HEK293 (cell line): ENCODE data around the gene CROCC.

Experiments
- ELK4 ChIP-seq: IDR thresholded peaks from 2 replicates; pipeline ENCODE4 v1.6.1; 2011; ENCODE audit warnings: mild to moderate bottlenecking, low read depth, low read length, borderline replicate concordance
- GLIS1 ChIP-seq: fragments of 450-650 bp; formaldehyde crosslinking; IDR thresholded peaks from 2 replicates; pipeline ENCODE4 v1.5.1; 2016; ENCODE audit warnings: missing biosample characterization, missing genetic modification characterization
- IKZF3 ChIP-seq: fragments of 450-650 bp; IDR thresholded peaks from 2 replicates; pipeline ENCODE4 v1.5.0; 2018; ENCODE audit warnings: missing biosample characterization, mild to moderate bottlenecking, missing genetic modification characterization, moderate library complexity
- KLF1 ChIP-seq: fragments of 450-650 bp; formaldehyde crosslinking; IDR thresholded peaks from 2 replicates; pipeline ENCODE4 v1.5.1; 2016; ENCODE audit warnings: missing biosample characterization, missing genetic modification characterization
- PATZ1 ChIP-seq: fragments of 450-650 bp; formaldehyde crosslinking; IDR thresholded peaks from 2 replicates; pipeline ENCODE4 v1.5.1; 2016; ENCODE audit warnings: missing biosample characterization, missing genetic modification characterization
- SCRT2 ChIP-seq: fragments of 450-650 bp; formaldehyde crosslinking; IDR thresholded peaks from 2 replicates; pipeline ENCODE4 v1.5.1; 2016; ENCODE audit warnings: missing biosample characterization, missing genetic modification characterization
- ZBTB6 ChIP-seq: fragments of 450-650 bp; formaldehyde crosslinking; IDR thresholded peaks from 2 replicates; pipeline ENCODE4 v1.5.1; 2017; ENCODE audit warnings: missing biosample characterization, missing genetic modification characterization
- ZBTB8A ChIP-seq: fragments of 450-650 bp; formaldehyde crosslinking; IDR thresholded peaks from 2 replicates; pipeline ENCODE4 v1.5.1; 2016; ENCODE audit warnings: missing biosample characterization, missing genetic modification characterization
- ZEB2 ChIP-seq: fragments of 450-650 bp; formaldehyde crosslinking; IDR thresholded peaks from 2 replicates; pipeline ENCODE4 v1.5.1; 2016; ENCODE audit warnings: missing biosample characterization, missing genetic modification characterization
- ZFHX2 ChIP-seq: fragments of 450-650 bp; formaldehyde crosslinking; conservative IDR thresholded peaks from 2 replicates; pipeline ENCODE4 v1.5.1; 2016; ENCODE audit warnings: missing biosample characterization, missing genetic modification characterization
- ZIC2 ChIP-seq: fragments of 450-650 bp; formaldehyde crosslinking; IDR thresholded peaks from 2 replicates; pipeline ENCODE4 v1.5.1; 2016; ENCODE audit warnings: missing biosample characterization, missing genetic modification characterization
- ZNF146 ChIP-seq: fragments of 450-650 bp; formaldehyde crosslinking; IDR thresholded peaks from 2 replicates; pipeline ENCODE4 v1.5.1; 2016; ENCODE audit warnings: missing biosample characterization, missing genetic modification characterization
- ZNF26 ChIP-seq: fragments of 450-650 bp; formaldehyde crosslinking; IDR thresholded peaks from 2 replicates; pipeline ENCODE4 v1.5.1; 2016; ENCODE audit warnings: missing biosample characterization, missing genetic modification characterization
- ZNF280D ChIP-seq: fragments of 450-650 bp; formaldehyde crosslinking; IDR thresholded peaks from 2 replicates; pipeline ENCODE4 v1.5.1; 2016; ENCODE audit warnings: missing biosample characterization, missing genetic modification characterization
- ZNF341 ChIP-seq: fragments of 450-650 bp; formaldehyde crosslinking; IDR thresholded peaks from 2 replicates; pipeline ENCODE4; 2016; ENCODE audit warnings: low read depth, missing biosample characterization, missing genetic modification characterization
- ZNF423 ChIP-seq: fragments of 450-650 bp; formaldehyde crosslinking; IDR thresholded peaks from 2 replicates; pipeline ENCODE4 v1.5.1; 2016; ENCODE audit warnings: missing biosample characterization, missing genetic modification characterization
- ZNF426 ChIP-seq: fragments of 450-650 bp; formaldehyde crosslinking; IDR thresholded peaks from 2 replicates; pipeline ENCODE4 v1.5.1; 2017; ENCODE audit warnings: missing biosample characterization, missing genetic modification characterization, mild to moderate bottlenecking, inconsistent platforms, moderate library complexity
- ZNF501 ChIP-seq: fragments of 450-650 bp; formaldehyde crosslinking; IDR thresholded peaks from 2 replicates; pipeline ENCODE4 v1.5.1; 2016; ENCODE audit warnings: missing biosample characterization, missing genetic modification characterization
- ZNF521 ChIP-seq: fragments of 450-650 bp; formaldehyde crosslinking; IDR thresholded peaks from 2 replicates; pipeline ENCODE4 v1.5.1; 2017; ENCODE audit warnings: missing biosample characterization, mild to moderate bottlenecking, missing genetic modification characterization
- ZNF571 ChIP-seq: fragments of 450-650 bp; formaldehyde crosslinking; IDR thresholded peaks from 2 replicates; pipeline ENCODE4 v1.5.0; 2017; ENCODE audit warnings: missing biosample characterization, missing genetic modification characterization
- ZNF596 ChIP-seq: fragments of 450-650 bp; IDR thresholded peaks from 2 replicates; pipeline ENCODE4 v1.5.0; 2018; ENCODE audit warnings: missing biosample characterization, mild to moderate bottlenecking, missing genetic modification characterization, moderate library complexity
- ZNF629 ChIP-seq: fragments of 450-650 bp; formaldehyde crosslinking; IDR thresholded peaks from 2 replicates; pipeline ENCODE4 v1.5.1; 2017; ENCODE audit warnings: missing biosample characterization, missing genetic modification characterization
- ZNF660 ChIP-seq: fragments of 450-650 bp; IDR thresholded peaks from 2 replicates; pipeline ENCODE4 v1.5.1; 2018; ENCODE audit warnings: missing biosample characterization, mild to moderate bottlenecking, missing genetic modification characterization
- ZNF692 ChIP-seq: fragments of 450-650 bp; formaldehyde crosslinking; IDR thresholded peaks from 2 replicates; pipeline ENCODE4 v1.5.1; 2016; ENCODE audit warnings: missing biosample characterization, missing genetic modification characterization
- ZNF785 ChIP-seq: fragments of 450-650 bp; formaldehyde crosslinking; IDR thresholded peaks from 2 replicates; pipeline ENCODE4 v1.5.1; 2016; ENCODE audit warnings: missing biosample characterization, missing genetic modification characterization
- ZNF830 ChIP-seq: fragments of 450-650 bp; IDR thresholded peaks from 2 replicates; pipeline ENCODE4 v1.5.0; 2018; ENCODE audit warnings: missing biosample characterization, missing genetic modification characterization, low read depth, mild to moderate bottlenecking, moderate library complexity
- ZSCAN30 ChIP-seq: fragments of 450-650 bp; IDR thresholded peaks from 2 replicates; pipeline ENCODE4 v1.5.1; 2018; ENCODE audit warnings: missing biosample characterization, mild to moderate bottlenecking, missing genetic modification characterization, moderate library complexity

The CROCC gene

GRCh38 chr1:17011439-17012307 lies 89.9 kb downstream of the CROCC start, which contains the start of gene ATP13A2 (continued):
- no peak for TF ChIP-seq ZNF280D (tag by site-specific recombination)
- TF ChIP-seq ZNF26 (tag by site-specific recombination), result no peak
- TF ChIP-seq IKZF3 (tag by site-specific recombination), result no peak
- no peak for TF ChIP-seq ZNF146 (tag by site-specific recombination)
- 0 out of 2 replicates have a peak, but pooled peaks have one; percentile 17 for TF ChIP-seq ZBTB6 (tag by site-specific recombination)
- peak; percentile 11; the same call in 1 of the 2 replicates for TF ChIP-seq ZSCAN30
- TF ChIP-seq ZBTB8A (tag by site-specific recombination), result peak; percentile 7; the same call in 1 of the 2 replicates
- TF ChIP-seq ZNF501 (tag by site-specific recombination), result peak; percentile 25; the same call in 1 of the 2 replicates
- TF ChIP-seq ZNF596, result no peak
- no peak for TF ChIP-seq ZNF521 (tag by site-specific recombination)
- TF ChIP-seq ZIC2 (tag by site-specific recombination), result peak; percentile 17; the same call in 1 of the 2 replicates
- peak; percentile 64 for TF ChIP-seq ZFHX2 (tag by site-specific recombination)
- TF ChIP-seq ZNF785, result no peak
- TF ChIP-seq ZNF423 (tag by site-specific recombination), result no peak
- peak; percentile 32; the same call in 1 of the 2 replicates for TF ChIP-seq ZNF660 (tag by site-specific recombination)
- no peak for TF ChIP-seq ZNF426 (tag by site-specific recombination)
- peak; percentile 83 for TF ChIP-seq PATZ1 (tag by site-specific recombination)
- TF ChIP-seq GLIS1 (tag by site-specific recombination), result peak; percentile 24; the same call in 1 of the 2 replicates
- peak; percentile 40 for TF ChIP-seq KLF1 (tag by site-specific recombination)
- TF ChIP-seq ZNF830 (tag by site-specific recombination), result no peak
- TF ChIP-seq ZNF692 (tag by site-specific recombination), result no peak
- no peak for TF ChIP-seq ELK4
- TF ChIP-seq SCRT2, result peak; percentile 93
- TF ChIP-seq ZNF629 (tag by site-specific recombination), result 0 out of 2 replicates have a peak, but pooled peaks have one; percentile 12
- TF ChIP-seq ZEB2 (tag by site-specific recombination), result peak; percentile 33; the same call in 1 of the 2 replicates
- TF ChIP-seq ZNF341, result no peak
- no peak for TF ChIP-seq ZNF571 (tag by site-specific recombination)
